Stimulated activated CD4-positive, alpha-beta T cell treated with anti-CD3 and anti-CD28 coated beads, Interleukin-4, amount 100 ng/mL, for 48 hours (primary cell): ENCODE results near the gene TBC1D3I.
A peak's percentile ranks its signal among the peaks of the same experiment; 100 is the strongest.
"Not testable (repeated sequence)": the region's sequence is repeated elsewhere in the genome, so short reads cannot be mapped to it uniquely, and the experiment has no call there.

Source experiments
- DNase-seq, 2 donors: peaks; one replicate each; pipeline ENCODE4 v3.0.0-alpha.2; 2020; ENCODE audit warnings: low read depth in 2 of 2

The TBC1D3I gene

DNA sequence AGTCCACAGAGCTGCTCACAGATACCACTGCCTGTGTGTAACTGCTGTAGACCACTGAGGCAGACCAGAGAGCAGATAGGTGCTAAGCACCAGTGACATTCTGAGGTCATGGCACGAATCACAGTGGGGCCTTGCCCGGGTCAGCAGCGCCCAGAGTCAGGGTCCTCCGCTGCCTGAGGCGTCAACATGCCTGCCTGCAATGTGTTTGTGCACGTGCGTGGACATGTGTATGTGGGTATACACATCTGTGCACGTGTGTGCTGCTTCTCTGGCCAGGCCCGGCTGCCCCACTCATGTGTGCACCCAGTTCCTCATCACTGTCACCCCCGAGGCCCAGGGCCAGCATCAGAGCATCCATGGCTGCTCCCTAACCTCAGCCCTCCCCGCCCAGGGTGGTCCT lies at the start of gene TBC1D3I:
Gene TBC1D3I, minus strand, starts transcription at position 101 of the 400 bp plus-strand sequence. CDS start 1,585 bp downstream, outside the sequence.
- DNase-seq: not testable (repeated sequence)

- not testable (repeated sequence) for DNase-seq
Measured at GRCh38 chr17:36295161-36295560, 30.8 kb upstream of the TBC1D3I start.

DNA sequence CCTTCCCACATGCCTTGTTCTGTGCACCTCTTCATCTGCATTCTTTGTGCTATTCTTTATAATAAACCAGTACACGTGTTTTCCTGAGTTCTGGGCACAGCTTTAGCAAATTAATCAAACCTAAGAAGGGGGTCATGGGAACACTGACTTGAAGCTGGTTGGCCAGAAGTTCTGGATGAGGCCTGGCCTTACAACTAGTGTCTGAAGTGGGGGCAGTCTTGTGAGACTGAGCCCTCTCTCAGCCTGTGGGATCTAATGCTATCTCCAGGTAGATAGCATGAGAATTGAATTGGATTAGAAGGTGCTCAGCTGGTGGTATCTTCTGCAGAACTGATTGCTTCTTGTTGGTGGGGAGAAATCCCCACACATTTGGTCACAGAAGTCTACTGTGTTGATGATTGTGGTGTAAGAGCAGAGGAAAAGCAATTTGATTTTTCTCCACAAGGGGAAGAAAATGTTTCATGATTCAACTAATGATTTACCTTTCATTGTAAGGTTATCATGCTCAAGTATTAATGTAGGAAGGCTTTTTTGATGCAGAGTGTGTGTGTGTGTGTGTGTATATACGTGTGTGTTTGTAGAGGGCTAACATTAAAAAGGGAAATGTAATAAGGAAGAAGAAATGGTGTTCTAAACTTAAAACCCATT lies 25.7 kb upstream of the TBC1D3I start:
- DNase-seq: not testable (repeated sequence)

- DNase-seq: not testable (repeated sequence)
Measured at GRCh38 chr17:36284219-36284618, 19.8 kb upstream of the TBC1D3I start.

DNA sequence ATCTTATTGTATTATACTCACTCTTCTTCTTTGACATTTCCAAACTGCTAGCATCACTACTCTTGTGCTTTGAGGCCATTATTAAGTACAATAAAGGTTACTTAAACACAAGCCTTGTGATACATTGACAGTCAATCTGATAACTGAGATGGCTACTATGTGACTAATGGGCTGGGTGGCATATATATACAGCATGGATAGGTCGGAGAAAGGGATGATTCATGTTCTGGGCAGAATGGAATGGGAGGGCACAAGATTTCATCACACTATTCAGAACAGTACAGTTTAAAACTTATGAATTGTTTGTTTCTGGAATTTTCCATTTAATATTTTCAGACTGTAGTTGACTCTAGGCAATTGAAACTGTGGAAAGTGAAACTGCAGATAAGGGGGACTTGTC lies 18.9 kb upstream of the TBC1D3I start:
- not testable (repeated sequence) for DNase-seq

DNA sequence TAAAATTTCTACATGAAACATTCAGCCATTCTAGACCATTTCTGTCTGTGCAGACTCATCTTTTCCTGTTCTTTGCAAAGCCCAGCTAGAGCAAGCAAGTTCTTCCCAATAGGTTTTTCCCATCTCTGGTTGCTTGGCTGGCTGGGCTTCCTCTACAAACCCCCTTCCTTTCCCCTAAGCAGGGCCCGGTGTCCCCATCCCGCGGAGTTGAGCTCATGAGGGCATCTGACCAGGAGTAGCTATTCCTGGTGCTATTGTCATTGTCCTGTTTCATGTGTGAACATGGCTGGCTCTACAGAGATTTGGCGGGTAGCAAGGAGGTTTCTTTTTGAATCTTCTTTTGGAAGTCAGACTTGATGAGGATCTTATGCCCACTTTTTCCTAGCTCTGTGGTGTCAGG lies 22.3 kb downstream of the TBC1D3I start:
- DNase-seq: not testable (repeated sequence)

- peak in 1 of 2 donors; percentile 5 for DNase-seq
Measured at GRCh38 chr17:36229644-36230043, 34.7 kb downstream of the TBC1D3I start.

DNA sequence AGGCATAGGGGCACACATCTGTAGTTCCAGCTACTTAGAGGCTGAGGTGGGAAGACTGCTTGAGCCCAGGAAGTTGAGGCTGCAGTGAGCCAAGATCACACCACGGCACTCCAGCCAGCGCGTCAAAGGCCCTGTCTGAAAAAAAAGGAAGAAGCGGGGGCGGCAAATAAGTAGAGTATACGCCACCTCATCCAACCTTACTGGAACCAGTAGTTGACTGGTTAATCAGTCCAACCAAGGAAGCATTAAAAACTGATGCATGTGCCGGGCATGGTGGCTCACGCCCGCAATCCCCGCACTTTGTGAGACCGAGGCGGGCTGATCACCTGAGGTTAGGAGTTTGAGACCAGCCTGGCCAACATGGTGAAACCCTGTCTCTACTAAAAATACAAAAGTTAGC lies 41.4 kb downstream of the TBC1D3I start:
- not testable (repeated sequence) for DNase-seq

DNA sequence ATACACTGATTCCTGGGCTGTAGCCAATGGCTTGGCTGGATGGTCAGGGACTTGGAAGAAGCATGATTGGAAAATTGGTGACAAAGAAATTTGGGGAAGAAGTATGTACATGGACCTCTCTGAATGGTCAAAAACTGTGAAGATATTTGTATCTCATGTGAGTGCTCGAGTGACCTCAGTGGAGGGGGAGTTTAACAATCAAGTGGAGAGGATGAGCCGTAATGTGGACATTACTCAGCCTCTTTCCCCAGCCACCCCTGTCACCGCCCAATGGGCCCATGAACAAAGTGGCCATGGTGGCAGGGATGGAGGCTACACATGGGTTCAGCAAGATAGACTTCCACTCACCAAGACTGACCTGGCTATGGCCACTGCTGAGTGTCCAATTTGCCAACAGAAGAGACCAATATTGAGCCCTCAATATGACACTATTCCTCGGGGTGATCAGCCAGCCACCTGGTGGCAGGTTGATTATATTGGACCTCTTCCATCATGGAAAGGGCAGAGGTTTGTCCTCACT lies 42.7 kb downstream of the TBC1D3I start:
- DNase-seq: not testable (repeated sequence)

GRCh38 chr17:36220737-36221580 lies 43.4 kb downstream of the TBC1D3I start:
- not testable (repeated sequence) for DNase-seq

DNA sequence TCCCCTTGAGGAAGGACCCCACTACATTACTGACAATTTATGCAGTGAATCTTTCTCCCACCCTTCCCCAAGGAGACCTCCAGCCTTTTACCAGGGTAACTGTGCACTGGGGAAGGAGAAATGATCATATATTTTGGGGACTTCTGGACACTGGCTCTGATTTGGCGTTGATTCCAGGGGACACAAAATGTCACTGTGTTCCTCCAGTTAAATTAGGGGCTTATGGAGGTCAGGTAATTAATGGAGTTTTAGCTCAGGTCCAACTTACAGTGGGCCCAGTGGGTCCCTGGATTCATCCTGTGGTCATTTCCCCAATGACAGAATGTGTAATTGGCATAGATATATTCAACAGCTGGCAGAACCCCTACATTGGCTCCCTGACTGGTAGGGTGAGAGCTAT lies 44.8 kb downstream of the TBC1D3I start:
- DNase-seq: not testable (repeated sequence)

DNA sequence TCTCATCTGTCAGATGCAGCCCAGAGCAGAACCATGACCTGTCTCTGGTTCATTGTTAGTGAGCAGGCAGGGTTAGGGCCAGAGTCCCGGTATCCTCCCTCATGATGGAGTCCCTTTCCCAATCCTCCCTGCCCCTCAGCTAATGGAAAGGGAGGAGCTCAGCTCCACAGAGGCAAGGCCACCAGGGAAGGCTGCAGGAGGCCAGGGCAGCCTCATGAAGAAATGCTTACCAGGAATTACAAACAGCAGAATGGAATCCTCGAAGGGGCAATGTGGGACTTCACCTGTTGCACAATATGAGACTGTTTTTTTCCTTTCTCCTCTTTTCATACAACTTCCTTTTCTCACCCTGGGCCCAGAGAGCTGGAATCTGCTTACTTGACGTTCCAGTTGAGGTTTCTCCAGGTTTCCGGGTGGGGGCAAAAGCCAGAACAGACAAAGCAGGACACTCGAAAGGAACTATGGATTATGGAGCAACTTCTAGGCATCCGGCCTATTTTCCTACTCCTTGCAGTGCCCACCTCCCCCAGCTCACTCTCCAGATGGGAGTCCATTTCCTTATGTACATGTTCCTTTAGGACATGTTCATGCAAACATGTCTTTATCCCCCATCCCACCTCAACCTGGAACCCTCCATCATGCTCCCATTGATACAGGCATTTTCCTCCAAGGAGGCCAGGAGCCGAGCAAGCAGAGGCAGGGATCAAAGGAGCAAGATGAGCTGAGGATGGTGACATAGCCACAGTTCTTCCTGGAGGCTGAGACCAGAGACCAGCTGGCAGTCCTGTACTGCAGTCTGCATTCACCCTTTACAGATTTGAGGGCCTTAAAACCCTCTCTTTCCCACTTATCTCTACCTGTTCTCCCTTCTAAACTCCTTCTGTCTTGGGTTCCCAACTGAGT lies 48.7 kb downstream of the TBC1D3I start:
- not testable (repeated sequence) for DNase-seq

- DNase-seq: no peak
Measured at GRCh38 chr17:36214918-36215317, 49.5 kb downstream of the TBC1D3I start.

- DNase-seq: no peak
Measured at GRCh38 chr17:36213695-36214094, 50.7 kb downstream of the TBC1D3I start.

DNA sequence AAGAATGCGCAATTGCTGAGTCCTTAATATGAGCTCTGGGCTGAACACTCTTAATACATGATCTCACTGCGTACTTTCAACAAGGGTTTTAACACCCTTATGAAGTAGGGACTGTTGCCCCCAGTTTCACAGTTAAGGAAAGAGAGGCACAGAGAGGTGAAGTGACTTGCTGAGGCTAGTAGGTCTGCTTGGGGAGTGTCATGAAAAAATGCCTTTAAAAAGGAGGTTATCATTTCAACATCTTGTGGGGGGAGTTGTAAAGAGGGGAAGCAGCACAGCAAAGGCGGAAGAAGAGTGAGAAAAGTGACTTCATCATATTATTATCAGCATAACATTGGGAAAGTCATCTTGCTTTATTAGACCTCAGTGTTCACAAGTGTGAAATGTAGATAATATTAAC lies 51.4 kb downstream of the TBC1D3I start:
- DNase-seq: no peak

- no peak for DNase-seq
Measured at GRCh38 chr17:36212272-36212605, 52.1 kb downstream of the TBC1D3I start.

GRCh38 chr17:36211484-36212271 lies 52.7 kb downstream of the TBC1D3I start:
- DNase-seq: not testable (repeated sequence)

DNA sequence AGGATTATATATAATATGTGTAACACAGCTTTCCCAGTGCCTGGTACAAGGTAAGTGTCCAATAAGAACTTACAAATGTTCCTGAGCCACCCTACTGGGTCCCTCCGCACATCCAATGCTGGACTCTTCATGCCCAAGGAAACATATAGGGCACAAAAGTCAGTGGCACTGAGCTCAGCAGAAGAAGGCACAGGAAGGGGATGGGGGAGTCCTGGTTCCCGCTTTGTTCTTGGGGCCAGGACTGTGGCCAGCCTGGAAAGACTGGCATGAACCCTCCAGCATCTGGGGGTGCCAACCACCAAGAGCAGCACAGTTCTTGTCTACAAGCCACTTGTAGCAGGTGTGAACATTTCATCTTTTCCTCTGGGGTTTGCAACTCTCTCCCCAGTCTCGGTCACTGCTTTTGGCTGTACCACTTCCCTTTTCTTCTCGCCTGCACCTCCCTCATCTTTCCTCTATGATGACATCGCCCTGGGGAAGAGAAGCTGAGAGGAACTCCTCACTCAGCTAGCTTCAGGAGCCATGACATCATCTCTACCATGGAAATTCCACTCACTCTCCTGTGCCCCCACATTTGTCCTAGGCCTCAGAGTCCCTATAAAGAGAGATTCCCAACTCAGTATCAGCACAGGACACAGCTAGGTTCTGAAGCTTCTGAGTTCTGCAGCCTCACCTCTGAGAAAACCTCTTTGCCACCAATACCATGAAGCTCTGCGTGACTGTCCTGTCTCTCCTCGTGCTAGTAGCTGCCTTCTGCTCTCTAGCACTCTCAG lies 53.7 kb downstream of the TBC1D3I start, which contains the start of gene CCL4L2:
Gene CCL4L2, plus strand, starts transcription at position 625 of the 773 bp plus-strand sequence.
- DNase-seq: not testable (repeated sequence)

DNA sequence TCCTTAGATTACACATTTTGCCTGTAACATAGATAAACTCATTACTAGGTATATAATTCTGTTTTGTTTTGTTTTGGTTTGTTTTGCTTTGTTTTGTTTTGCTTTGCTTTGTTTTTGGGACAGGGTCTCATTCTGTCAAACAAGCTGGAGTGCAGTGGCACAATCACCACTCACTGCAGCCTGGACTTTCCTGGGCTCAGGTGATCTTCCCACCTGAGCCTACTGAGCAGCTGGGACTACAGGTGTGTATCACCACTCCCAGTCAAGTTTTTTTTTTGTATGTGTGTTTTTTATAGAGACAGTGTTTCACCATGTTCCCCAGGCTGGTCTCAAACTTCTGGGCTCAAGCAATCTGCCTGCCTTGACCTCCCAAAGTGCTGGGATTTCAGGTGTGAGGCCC lies 54.8 kb downstream of the TBC1D3I start:
- no peak for DNase-seq

GRCh38 chr17:36207383-36207782 lies 57.0 kb downstream of the TBC1D3I start:
- DNase-seq: not testable (repeated sequence)
